Natural killer cell (primary cell): ENCODE results near the gene KAT2B. TPM values are rescaled to one million over a fixed set of nuclear protein-coding genes. Genes with fewer than 3 reads are reported as not detected.

ENCODE experiments used
- ATAC-seq, 3 donors: fragments of 150-1000 bp in 2 of 3; fragments of 200-7000 bp in 1 of 3; cut with Tn5 transposase; 1 replicate in 1 of 3; 2 replicates in 2 of 3; pipeline ENCODE4 v1.10.0; 2021; ENCODE audit warnings: mild to moderate bottlenecking in 2 of 3, moderate library complexity in 2 of 3
- DNase-seq, 2 donors: peaks; one replicate each; pipeline versions ENCODE4 v3.0.0 to v3.0.0-alpha.2; 2013 to 2021; ENCODE audit warnings: mixed read lengths in 1 of 2
- H3K27ac ChIP-seq: one replicate; pipeline ENCODE4 v1.5.1; 2013; ENCODE audit warnings: mild to moderate bottlenecking, low read length
- H3K27me3 ChIP-seq: one replicate; pipeline ENCODE4 v1.6.1; 2013; ENCODE audit warnings: low read length; ENCODE audit not compliant: control insufficient read depth, insufficient read depth
- H3K36me3 ChIP-seq: one replicate; pipeline ENCODE4 v1.6.1; 2013; ENCODE audit warnings: low read length; ENCODE audit not compliant: control insufficient read depth, insufficient read depth
- H3K4me1 ChIP-seq: one replicate; pipeline ENCODE4 v1.6.1; 2013; ENCODE audit warnings: low read length; ENCODE audit not compliant: control insufficient read depth, insufficient read depth
- H3K4me3 ChIP-seq: one replicate; pipeline ENCODE4 v1.5.1; 2013; ENCODE audit warnings: low read length
- H3K9me3 ChIP-seq: one replicate; pipeline ENCODE4 v1.6.1; 2013; ENCODE audit warnings: low read length; ENCODE audit not compliant: control insufficient read depth, insufficient read depth
- H3K27ac Mint-ChIP-seq, 2 donors: one replicate each; pipeline ENCODE4 v1.8.0; 2022; ENCODE audit warnings: mild to moderate bottlenecking in 2 of 2, mixed read lengths in 2 of 2, moderate library complexity in 1 of 2
- H3K27me3 Mint-ChIP-seq, 2 donors: one replicate each; pipeline ENCODE4 v1.8.0; 2022; ENCODE audit warnings: low read depth in 2 of 2, mixed read lengths in 2 of 2
- H3K36me3 Mint-ChIP-seq: one replicate; pipeline ENCODE4 v1.8.0; 2022; ENCODE audit warnings: mixed read lengths
- H3K4me1 Mint-ChIP-seq, 2 donors: one replicate each; pipeline ENCODE4 v1.8.0; 2022; ENCODE audit warnings: mixed read lengths in 2 of 2
- H3K4me3 Mint-ChIP-seq: one replicate; pipeline ENCODE4 v1.8.0; 2022; ENCODE audit warnings: mild to moderate bottlenecking, moderate library complexity, mixed read lengths
- H3K9me3 Mint-ChIP-seq, 2 donors: one replicate each; pipeline ENCODE4 v1.8.0; 2022; ENCODE audit warnings: mixed read lengths in 2 of 2
- CTCF ChIP-seq: fragments of 200-600 bp; IDR thresholded peaks from one replicate; pipeline ENCODE4 v1.8.0; 2022; ENCODE audit warnings: antibody characterized with exemption
- WGBS: methylation state at CpG from one replicate; pipeline ENCODE4 v1.1.7; 2013; ENCODE audit warnings: missing lambda C conversion rate; ENCODE audit not compliant: insufficient coverage; 5-methylcytosine and 5-hydroxymethylcytosine counted together
- intact Hi-C: fragments of 100-400 bp; cut with micrococcal nuclease; formaldehyde crosslinking; loops from one replicate; pipeline ENCODE4 v1.14.2; 2022
- total RNA-seq, 4 donors: library from RNA; stranded (reverse); fragments of 120-200 nt in 1 of 4; gene quantifications; one replicate each; pipeline versions ENCODE4 v1.2.3 to v1.2.4, GENCODE V29; 2013 to 2022

KAT2B gene
- total RNA-seq, 3 donors from 2014 or later (not counting 1 experiment from before 2014, with no cell fraction given), result 132 to 156 (median 146) TPM

DNA sequence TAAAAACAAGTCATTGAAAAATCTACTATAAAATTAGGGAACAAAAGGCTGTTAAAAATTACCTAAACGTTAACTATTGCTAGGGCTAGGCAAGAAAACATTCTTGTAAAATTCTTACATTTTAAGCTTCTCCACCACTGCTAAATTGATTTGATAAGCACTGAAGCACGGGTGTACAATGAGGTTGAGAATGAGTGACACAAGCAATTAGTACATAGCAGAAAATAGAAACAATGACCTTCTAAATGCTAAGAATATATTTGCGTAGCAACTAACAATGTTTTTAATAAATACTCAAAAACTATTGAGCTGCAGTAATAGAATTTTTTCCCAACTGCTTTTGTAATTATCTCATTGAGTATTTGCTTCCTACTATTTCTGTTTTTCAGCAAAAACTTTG, 141.0 kb downstream of the KAT2B start:
- H3K4me1 ChIP-seq, result peaks cover 6% of the 10 kb centered on the region
- H3K9me3 Mint-ChIP-seq, result no peaks in the 10 kb centered on the region
- no peaks in the 10 kb centered on the region for H3K9me3 ChIP-seq
- no peak overlapping the region for H3K27ac ChIP-seq
- no peak overlapping the region for H3K27ac Mint-ChIP-seq
- 100% methylated on average over 1 of the region's 3 CpGs for WGBS
- no peaks in the 10 kb centered on the region for H3K27me3 Mint-ChIP-seq
- no peak for ATAC-seq
- no peak overlapping the region for H3K4me3 Mint-ChIP-seq
- intact Hi-C loops, result no loop called here
- TF ChIP-seq CTCF, result no peak
- H3K27me3 ChIP-seq, result no peaks in the 10 kb centered on the region
- no peak for DNase-seq
- H3K36me3 ChIP-seq, result no peaks in the 10 kb centered on the region
- no peak overlapping the region for H3K4me3 ChIP-seq
- H3K36me3 Mint-ChIP-seq, result no peaks in the 10 kb centered on the region
- H3K4me1 Mint-ChIP-seq, result no peaks in the 10 kb centered on the region

GRCh38 chr3:20182206-20182605, 142.0 kb downstream of the KAT2B start:
- Mint-ChIP-seq H3K27ac (no peak overlapping the region), H3K27me3 (no peaks in the 10 kb centered on the region), H3K4me3 (no peak overlapping the region), H3K36me3 (no peaks in the 10 kb centered on the region), H3K4me1 (no peaks in the 10 kb centered on the region), H3K9me3 (no peaks in the 10 kb centered on the region)
- no peaks in the 10 kb centered on the region for H3K36me3 ChIP-seq
- no peaks in the 10 kb centered on the region for H3K9me3 ChIP-seq
- H3K27ac ChIP-seq, result no peak overlapping the region
- DNase-seq (no peak), ATAC-seq (no peak)
- no peak overlapping the region for H3K4me3 ChIP-seq
- no peak for TF ChIP-seq CTCF
- H3K27me3 ChIP-seq, result no peaks in the 10 kb centered on the region
- H3K4me1 ChIP-seq, result peaks cover 8% of the 10 kb centered on the region
- 100% methylated on average over 4 of the region's 4 CpGs for WGBS
- intact Hi-C loops, result no loop called here

- 2% methylated on average over 12 of the region's 12 CpGs for WGBS
- ATAC-seq, result no peak
- intact Hi-C loops, result no loop called here
- Mint-ChIP-seq H3K4me1 (no peaks in the 10 kb centered on the region), H3K27ac (no peak overlapping the region), H3K4me3 (no peak overlapping the region), H3K36me3 (no peaks in the 10 kb centered on the region), H3K9me3 (no peaks in the 10 kb centered on the region), H3K27me3 (no peaks in the 10 kb centered on the region)
- Histone ChIP-seq H3K36me3 (no peaks in the 10 kb centered on the region), H3K27me3 (no peaks in the 10 kb centered on the region), H3K4me1 (peaks cover 12% of the 10 kb centered on the region), H3K4me3 (peak overlapping the region; percentile 77), H3K27ac (peak overlapping the region; percentile 95), H3K9me3 (no peaks in the 10 kb centered on the region)
- no peak for TF ChIP-seq CTCF
- DNase-seq, result peak in 1 of 2 donors; percentile 54
Observed at GRCh38 chr3:20185331-20185678, 145.1 kb downstream of the KAT2B start.
